GM18508 (cell line): Measurements from ENCODE around the gene SORCS1.

Source experiments
- ATAC-seq: cut with Tn5 transposase; IDR thresholded peaks from one replicate; pipeline ENCODE4 v1.9.1; 2021; ENCODE audit warnings: moderate number of reproducible peaks; ENCODE audit not compliant: insufficient read depth, unreplicated experiment

SORCS1 gene

DNA sequence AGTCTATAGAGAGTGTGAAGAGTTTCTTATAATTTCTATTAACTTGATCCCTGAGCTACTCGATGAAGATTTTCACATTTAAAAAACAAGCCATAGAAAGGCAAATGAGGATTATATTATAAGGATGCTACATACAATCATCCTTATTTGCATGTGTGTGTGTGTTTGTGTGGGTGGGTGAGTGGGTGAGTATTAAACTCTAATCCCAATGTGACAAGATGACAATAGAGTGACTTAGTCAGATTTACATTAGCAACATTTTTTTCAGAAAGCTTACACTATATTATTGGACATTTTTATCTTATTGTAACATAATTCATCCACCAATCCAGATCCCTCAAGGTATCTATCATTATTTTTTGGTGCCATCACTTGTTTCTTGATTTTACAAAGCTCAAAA lies 331.7 kb downstream of the SORCS1 start:
- ATAC-seq: no peak

GRCh38 chr10:106830471-106830870 lies 334.0 kb downstream of the SORCS1 start:
- no peak for ATAC-seq

GRCh38 chr10:106830006-106830405 lies 334.5 kb downstream of the SORCS1 start:
- ATAC-seq: no peak

DNA sequence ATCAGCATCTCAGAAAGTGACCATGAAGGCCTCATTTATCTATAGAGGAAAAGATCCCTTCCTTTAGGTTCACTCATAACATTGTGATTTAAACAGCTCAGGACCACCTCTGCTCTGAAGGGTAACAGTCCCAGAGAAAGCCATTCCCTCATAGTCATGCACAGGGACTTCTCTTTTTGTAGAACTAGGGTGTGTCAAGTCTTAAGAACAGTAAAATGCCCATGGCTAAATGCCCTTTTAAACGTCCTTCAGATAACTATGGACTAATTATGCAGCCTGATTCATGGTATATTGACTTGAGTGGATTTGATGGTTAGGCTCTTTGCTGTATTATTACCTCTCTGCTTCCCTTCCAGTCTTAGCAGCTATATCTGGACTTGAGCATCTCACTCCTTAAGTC lies 337.8 kb downstream of the SORCS1 start:
- ATAC-seq: no peak

DNA sequence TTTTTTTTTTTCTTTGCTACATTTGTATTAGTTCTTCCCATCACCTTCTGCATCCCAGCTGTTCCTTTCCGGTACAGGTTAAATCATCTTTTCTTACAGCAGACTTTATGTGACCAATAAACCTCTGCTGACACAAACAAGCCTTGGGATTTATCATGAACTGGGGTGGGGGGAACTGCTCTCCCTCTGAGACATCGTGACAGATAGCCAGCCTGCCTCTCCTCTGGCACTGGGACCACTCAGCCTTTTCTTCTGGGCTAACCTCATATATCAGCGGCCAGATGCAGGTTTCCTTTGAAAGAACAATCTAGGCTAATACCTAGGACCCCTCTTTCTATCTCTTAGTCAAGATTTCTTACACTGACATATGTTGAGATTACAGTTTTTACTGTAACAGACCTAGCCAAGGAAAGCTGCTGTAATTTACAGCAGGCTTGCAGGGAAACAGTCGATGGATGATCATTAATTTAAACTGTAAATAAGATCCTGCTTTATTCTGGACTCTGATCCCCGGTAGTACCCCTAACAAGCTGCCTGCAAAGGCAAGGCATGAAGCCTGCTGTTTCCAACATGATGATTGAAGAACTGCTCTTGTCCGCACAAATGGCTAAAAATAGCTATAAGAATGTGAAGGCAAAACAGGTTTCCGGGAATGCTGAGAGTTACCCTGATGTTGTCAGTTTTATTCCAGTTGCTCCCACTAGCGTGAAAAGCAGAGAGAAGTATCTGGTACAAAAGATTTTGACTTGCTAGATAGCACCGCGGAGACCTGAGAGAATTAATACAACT lies 338.7 kb downstream of the SORCS1 start:
- ATAC-seq: no peak

GRCh38 chr10:106820579-106820978 lies 343.9 kb downstream of the SORCS1 start:
- ATAC-seq: no peak

GRCh38 chr10:106819490-106819889 lies 345.0 kb downstream of the SORCS1 start:
- no peak for ATAC-seq

DNA sequence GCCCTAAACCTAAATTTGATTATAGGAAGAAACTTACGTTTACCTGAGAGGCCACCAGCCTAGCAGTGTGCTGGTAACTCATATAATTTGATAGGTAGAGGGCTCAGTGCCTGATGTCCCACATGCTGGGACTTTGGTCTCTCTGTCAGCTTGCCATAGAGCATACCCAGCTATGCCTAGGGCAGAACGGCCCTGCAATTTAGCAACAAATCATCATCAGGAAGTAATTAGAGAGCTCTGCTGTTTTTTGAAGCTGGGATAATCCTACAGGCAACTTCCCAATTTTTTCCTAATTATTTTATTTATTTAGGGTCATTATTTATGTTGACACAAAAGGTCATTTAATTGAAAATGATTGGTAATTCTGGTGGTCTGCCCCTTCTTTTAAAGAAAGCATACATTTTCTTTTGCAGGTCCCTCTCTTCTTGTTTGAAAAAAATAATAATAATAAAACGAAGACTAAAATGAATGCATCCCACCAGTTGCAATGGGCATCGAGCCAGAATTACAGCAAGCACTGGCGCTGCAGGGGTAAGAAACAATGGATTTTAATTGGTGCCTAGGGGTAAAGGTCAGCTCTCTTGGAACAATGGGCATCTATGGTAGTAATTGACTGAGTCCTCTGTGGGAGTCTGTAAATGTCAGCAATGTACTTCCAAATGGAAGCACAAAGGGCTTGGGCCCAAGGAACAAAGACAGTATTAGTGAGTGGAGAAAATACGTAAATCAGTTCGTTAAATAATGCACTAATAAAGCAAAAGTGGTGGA lies 348.0 kb downstream of the SORCS1 start:
- no peak for ATAC-seq

GRCh38 chr10:106815427-106816043 lies 349.0 kb downstream of the SORCS1 start:
- ATAC-seq: peak; percentile 56

DNA sequence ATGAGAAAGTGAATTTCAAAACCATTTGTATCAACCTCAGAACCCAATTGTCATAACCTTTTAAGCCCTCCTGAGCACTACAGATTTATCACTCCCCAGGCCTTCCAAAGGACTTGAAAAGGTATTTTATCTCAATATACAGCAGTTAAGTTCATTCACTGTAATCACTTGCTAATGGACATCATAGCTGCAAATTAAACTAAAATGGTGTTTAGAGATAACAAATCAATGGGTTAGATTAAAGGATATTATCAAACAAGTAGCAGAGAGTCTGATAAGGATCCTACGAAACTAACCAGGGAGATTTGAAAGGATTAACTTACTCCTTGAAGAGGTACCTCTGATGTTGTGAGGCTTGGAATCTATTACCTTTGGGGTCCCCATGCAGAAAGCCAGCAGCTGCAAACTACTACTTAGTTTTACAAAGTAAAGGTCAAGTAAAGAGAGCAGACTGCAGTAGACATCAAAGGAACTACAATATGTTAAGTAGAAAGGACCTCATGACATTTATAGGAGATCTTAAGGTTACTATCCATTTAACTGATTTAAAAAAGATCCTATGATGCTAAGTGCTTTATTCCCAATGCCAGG lies 359.4 kb downstream of the SORCS1 start:
- no peak for ATAC-seq

GRCh38 chr10:106802949-106803348 lies 361.6 kb downstream of the SORCS1 start:
- ATAC-seq: no peak

DNA sequence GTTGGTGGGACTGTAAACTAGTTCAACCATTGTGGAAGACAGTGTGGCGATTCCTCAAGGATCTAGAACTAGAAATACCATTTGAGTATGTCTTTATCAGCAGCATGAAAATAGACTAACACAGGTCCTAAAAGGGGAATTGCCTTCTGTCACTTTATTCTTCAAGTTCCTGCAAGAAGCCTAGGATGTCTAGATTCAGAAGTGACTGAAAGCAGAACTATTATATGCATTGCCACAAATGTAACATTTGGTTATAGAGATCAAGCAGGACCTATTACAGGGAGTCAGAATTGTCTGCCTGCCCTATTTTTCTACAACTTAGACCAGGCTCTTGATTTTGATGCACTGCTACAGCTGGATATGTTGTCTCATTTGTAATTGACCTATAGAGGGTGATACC lies 364.7 kb downstream of the SORCS1 start:
- no peak for ATAC-seq

DNA sequence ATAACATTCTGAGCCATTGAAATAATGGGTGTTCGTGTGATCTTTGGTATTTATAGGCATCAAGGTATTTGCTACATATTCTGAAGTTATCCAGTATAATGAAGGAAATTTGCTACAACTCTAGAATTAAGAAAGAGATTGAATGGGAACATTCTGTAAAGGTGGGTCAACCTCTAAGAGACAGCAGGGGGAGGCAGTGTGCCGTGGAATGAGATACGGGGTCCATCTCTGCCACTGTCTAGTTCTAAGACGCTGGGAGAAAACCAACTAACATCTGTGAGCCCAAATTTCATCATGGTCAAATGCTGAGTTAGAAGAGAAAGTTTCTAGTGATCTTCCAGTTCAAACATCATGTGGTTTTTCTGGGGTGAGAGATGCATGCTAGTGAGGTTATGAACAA lies 368.9 kb downstream of the SORCS1 start:
- ATAC-seq: peak; percentile 91

DNA sequence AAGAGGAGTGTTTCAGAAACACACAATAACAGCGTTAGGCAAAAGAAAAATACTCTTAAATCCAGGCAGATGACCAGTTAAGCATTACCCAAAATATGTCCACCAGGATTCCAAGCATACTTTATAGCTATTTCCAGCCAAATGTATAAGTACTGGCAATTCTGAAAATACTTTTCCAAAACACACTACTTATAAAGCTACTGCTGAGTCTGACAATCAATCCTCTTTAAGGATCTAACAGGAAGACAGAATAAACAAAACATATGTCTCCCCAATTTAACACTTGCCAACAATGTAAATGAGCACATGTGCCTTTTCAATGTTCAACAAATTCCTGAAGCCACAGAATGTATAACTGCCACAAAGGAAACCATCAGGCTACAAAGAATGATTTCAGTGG lies 370.9 kb downstream of the SORCS1 start:
- no peak for ATAC-seq

GRCh38 chr10:106789623-106790022 lies 374.9 kb downstream of the SORCS1 start:
- no peak for ATAC-seq

DNA sequence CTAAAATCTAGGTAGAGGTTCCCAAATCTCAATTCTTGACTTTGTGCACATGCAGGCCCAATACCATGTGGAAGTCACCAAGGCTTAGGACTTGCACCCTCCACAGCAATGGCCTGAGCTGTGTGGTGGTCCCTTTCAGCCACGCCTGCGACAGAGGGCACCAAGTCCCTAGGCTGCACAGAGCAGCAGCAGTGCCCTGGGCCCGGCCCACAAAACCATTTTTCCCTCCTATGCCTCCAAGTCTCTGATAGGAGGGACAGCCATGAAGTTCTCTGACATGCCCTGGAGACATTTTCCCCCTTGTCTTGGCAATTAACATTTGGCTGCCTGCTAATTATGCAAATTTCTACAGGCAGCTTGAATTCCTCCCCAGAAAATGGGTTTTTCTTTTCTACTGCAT lies 375.5 kb downstream of the SORCS1 start:
- ATAC-seq: no peak

- no peak for ATAC-seq
These were observed 379.0 kb downstream of the SORCS1 start for GRCh38 chr10:106785528-106785927.

GRCh38 chr10:106780632-106781031 lies 383.9 kb downstream of the SORCS1 start:
- ATAC-seq: no peak

- no peak for ATAC-seq
These were observed 386.7 kb downstream of the SORCS1 start for GRCh38 chr10:106777841-106778240.

GRCh38 chr10:106775127-106775526 lies 389.4 kb downstream of the SORCS1 start:
- ATAC-seq: no peak

- no peak for ATAC-seq
These were observed 391.5 kb downstream of the SORCS1 start for GRCh38 chr10:106772957-106773356.
